GM21529 (cell line): Measurements from ENCODE around the gene MDM2.
A peak's percentile ranks its signal among the peaks of the same experiment; 100 is the strongest.
"Not testable (repeated sequence)": the region's sequence is repeated elsewhere in the genome, so short reads cannot be mapped to it uniquely, and the experiment has no call there.

Experiments
- ATAC-seq: cut with Tn5 transposase; IDR thresholded peaks from one replicate; pipeline ENCODE4 v1.9.1; 2021; ENCODE audit not compliant: unreplicated experiment

Gene MDM2

GRCh38 chr12:68804657-68805591 is 3.1 kb upstream of the MDM2 start:
- ATAC-seq = no peak

- ATAC-seq = no peak
Observed at GRCh38 chr12:68805592-68806120, 2.3 kb upstream of the MDM2 start.

GRCh38 chr12:68806488-68807237 is 1.3 kb upstream of the MDM2 start:
- ATAC-seq = no peak

- ATAC-seq = not testable (repeated sequence)
Observed at GRCh38 chr12:68807274-68807575, 752 bp upstream of the MDM2 start.

GRCh38 chr12:68808388-68809189 is 612 bp downstream of the MDM2 start:
- peak; percentile 55 for ATAC-seq

- ATAC-seq = no peak
Observed at GRCh38 chr12:68809190-68810026, 1.4 kb downstream of the MDM2 start.

- not testable (repeated sequence) for ATAC-seq
Observed at GRCh38 chr12:68810027-68810389, 2.0 kb downstream of the MDM2 start.

GRCh38 chr12:68811573-68811972 is 3.6 kb downstream of the MDM2 start:
- not testable (repeated sequence) for ATAC-seq

- ATAC-seq = no peak
Observed at GRCh38 chr12:68812553-68813241, 4.7 kb downstream of the MDM2 start.

- ATAC-seq = no peak
Observed at GRCh38 chr12:68813242-68813593, 5.2 kb downstream of the MDM2 start.

GRCh38 chr12:68814490-68815231 is 6.7 kb downstream of the MDM2 start:
- no peak for ATAC-seq

- ATAC-seq = no peak
Observed at GRCh38 chr12:68815232-68815927, 7.4 kb downstream of the MDM2 start.

GRCh38 chr12:68815928-68816800 is 8.2 kb downstream of the MDM2 start:
- no peak for ATAC-seq

GRCh38 chr12:68819481-68819880 is 11.5 kb downstream of the MDM2 start:
- not testable (repeated sequence) for ATAC-seq

GRCh38 chr12:68821357-68822188 is 13.6 kb downstream of the MDM2 start:
- ATAC-seq = no peak

- no peak for ATAC-seq
Observed at GRCh38 chr12:68823696-68824095, 15.7 kb downstream of the MDM2 start.

- ATAC-seq = no peak
Observed at GRCh38 chr12:68824131-68824530, 16.2 kb downstream of the MDM2 start.
